Nucleus accumbens (tissue), 56 donors: ENCODE results near the gene STXBP1.

Experiments
- DNase-seq, 56 donors: peaks; one replicate each; lab custom pipeline; 2025; lab: John Stamatoyannopoulos, UW

Gene STXBP1

DNA sequence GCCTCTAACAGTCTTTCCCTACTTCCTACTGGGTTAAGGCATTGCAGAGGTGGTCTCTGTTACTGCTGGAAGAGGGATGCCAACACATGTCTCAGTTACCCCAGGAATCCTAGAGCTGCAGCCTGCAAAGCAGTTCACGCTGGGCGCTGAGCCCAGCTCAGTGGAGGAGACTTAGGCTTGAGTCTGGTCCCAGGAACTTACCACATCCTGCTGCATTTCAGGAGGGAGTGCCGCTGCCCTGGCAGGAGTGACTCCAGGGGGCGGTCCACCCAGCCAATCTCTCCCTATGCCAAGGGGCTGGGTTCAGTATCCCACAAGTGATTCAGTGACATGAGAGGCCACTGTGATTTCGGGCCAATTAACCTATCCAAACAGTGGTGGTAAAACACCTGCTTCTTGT lies 111.4 kb downstream of the STXBP1 start:
- peak in 1 of 56 donors; percentile 20 for DNase-seq

DNA sequence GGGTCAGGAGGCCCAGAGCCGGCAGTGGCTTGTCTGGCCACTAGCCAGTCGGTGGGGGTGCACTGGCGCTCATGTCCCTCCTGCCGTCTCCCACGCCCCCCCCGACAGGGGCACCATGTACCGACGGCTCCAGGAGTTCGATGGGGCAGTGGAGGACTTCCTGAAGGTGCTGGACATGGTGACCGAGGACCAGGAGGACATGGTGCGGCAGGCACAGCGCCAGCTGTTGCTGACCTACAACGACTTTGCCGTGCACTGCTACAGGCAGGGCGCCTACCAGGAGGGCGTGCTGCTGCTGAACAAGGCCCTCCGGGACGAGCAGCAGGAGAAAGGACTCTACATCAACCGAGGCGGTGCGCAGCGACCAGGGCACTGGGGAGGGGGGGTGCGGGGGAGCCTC lies 111.9 kb downstream of the STXBP1 start:
- DNase-seq = no peak

DNA sequence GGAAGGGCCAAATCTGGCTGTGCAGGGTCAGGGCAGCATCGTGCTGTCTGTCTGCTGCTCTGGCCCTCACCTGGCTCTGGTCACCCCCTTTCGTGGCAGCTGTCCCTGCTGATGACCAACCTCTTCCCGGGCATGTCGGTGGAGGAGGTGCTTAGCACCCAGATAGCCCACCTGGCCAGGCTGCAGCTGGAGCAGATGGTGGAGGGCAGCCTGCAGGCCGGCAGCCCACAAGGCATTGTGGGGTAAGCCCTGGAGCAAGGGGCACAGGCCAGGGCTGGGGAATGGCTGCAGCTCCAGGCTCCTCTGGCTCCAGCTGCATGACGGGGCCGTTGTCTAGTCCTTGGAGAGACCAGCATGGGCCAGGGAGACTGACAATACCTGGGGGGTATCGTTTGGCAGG lies 114.8 kb downstream of the STXBP1 start:
- DNase-seq = no peak

DNA sequence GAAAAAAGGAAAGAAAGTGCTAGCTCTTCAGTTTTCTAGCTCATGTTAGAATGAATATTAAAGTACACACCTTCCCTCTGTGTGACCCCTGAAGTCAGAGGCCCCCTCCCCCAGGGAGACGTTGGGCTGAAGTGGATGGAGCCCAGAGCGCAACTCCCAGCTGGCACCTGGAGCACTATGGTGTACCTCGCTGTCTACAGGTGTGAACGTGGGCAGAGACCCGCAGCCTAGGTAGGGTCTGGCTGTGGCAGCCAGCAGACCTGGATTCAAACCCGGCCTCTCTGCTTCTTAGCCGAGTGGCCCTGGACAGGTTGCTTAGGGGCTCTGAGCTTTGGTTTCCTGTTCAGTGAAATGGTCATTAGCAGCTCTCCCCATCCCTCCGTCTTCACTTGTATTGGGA lies 116.7 kb downstream of the STXBP1 start:
- DNase-seq = no peak

DNA sequence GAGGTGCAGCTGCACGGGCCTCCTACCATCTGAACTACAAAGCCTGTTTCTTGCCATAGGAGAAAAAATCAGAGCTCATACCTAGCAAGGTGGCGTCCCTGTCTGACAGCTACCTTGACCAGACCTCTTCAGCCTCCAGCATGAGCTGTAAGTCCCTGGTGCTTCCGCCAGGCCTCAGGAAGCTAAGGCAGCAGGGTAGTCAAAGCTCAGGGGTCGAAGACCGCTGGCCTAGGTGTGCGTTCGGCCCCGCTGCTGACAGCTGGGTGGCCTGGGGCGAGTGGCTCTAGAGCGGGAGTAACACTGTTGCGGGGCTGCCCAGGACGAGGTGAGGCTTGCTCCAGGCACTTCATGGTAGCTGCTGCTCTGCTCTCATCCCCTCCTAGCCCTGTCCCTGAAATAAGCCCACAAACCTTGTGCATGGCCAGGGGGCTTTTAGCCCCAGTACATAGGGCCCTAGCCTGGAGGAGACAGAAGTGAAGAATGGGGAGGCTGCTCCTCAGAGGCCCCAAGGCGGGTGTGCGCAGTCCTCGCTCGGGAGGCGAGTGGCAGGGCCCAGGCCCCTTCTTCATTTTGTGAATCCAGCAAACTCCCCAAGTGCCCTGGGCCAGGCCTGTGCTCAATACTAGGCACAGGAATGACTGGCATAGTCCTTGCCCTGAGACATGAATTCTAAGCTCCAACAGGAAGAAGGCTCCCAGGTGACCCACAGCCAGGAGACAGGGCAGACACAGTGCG lies 117.6 kb downstream of the STXBP1 start:
- no peak for DNase-seq

DNA sequence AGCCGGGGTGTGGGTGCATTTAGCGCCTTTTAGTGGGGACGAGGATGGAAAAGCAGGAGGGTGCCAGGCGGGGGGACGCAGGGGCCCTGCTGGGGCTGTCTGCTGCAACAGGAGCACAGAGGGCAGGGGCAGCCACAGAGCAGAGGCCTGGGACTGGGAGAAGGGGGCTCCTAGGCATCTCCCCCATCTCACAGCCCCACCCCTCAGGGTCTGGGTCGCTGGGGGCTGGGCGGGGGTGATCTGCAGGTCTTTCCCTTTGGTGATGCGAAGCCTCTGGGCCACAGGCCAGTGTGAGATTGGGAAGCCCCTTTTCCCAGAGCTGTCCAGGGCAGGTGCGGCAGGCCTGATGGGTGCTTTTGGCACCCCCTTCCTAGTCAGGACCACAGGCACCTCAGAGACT lies 118.2 kb downstream of the STXBP1 start:
- no peak for DNase-seq

DNA sequence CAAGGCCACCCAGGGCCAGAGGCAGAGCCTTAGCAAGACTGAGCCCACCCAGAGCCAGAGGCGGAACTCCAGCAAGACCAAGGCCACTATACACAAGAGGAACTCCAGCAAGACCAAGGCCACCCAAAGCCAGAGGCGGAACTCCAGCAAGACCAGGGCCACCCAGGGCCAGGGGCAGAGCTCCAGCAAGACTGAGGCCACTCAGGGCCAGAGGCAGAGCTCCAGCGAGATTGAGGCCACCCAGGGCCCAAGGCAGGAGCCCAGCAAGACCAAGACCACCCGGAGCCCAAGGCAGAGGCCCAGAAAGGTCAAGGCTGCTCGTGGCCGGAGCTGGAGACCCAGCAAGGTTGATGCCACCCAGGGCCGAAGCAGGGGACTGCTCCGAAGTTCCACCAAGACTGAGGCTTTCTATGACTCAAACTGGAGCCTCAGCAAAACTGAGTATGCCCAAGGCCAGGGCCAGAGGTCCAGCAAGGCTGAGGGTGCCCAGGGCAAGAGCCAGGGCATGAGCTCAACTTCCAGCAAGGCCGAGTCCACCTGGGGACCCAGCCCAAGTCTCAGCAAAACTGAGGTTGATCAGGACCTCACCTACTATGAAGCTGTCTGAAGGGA lies 118.8 kb downstream of the STXBP1 start:
- DNase-seq = no peak

DNA sequence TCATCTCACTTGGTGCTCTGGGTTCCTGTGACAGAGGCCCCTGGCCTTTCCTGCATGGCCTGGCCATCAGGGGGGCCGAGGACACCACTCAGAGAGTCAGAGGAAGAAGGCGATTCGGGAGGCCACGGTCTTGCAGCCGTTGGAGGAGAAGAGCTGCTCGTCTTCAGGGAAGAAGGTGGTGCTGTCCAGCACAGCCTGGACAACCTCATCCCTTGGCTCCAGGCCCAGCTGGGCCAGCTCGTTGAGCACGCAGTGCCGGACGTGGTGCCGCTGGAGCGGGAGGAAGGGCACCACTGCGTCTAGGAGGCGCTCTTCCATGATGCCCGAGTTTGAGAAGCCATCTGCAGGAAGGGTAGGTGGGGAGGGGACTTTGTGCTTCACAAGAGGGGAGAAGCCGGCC lies 119.9 kb downstream of the STXBP1 start:
- no peak for DNase-seq

DNA sequence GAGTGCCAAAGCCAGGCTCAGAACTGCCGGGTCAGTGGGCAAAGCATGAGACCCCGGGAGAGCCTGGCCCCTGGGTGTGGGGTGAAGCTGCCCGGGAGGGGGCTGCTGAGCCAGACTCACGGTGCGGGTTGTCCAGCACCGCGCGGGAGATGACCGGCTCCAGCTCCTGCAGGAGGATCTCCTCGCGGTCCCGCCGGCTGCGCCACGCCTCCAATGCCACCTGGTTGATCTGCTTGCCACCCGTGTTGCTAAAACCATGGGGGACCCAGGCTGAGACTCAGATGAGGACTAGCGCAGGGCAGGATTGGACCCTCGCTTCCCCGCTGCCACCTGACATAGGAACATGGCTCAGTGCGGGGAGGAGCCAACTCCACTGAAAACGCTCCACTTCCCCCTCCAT lies 120.4 kb downstream of the STXBP1 start:
- no peak for DNase-seq

DNA sequence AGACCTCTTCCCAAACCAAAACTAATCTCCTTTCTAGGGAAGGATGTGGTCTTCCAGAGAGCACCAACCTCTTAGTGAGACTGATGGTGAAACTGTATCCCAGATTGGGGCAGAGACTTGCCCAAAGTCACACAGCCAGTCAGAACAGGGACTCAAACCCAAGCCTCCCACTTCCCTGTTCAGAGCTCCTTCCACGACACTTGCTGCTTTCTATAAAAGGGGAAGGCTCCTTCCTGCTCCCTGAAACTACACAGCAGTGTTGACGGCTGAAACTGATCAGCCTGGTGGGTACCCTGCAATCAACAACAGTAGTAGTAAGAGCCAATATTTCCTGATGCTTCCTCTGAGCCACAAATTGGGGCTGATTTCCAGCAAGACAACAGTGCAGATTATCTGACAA lies 121.5 kb downstream of the STXBP1 start:
- DNase-seq = no peak

DNA sequence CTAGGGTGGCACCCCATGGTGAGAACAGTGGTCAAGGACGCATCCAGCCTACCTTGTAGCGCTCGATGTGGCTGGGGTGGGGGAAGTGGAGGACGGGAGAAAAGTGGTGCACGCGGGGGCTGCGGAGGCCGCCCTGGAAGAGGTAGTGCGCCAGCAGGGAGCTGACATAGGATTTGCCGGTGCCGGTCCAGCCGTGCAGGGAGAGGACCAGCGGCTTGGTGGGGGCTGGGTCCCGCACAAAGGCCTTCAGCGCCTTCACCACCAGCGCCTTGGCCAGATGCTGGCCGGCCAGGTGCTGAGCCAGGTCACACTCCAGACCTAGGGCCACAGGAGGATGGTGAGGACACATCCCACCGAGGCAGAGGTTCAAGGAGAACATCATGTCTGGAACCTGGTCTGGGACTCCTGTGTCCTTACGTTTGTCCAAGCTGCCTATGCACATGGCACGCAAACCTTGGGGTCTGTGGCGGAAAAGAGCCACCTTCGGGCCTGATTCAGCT lies 122.2 kb downstream of the STXBP1 start:
- peak in 5 of 56 donors; percentile 14 to 52 (median 38) for DNase-seq

DNA sequence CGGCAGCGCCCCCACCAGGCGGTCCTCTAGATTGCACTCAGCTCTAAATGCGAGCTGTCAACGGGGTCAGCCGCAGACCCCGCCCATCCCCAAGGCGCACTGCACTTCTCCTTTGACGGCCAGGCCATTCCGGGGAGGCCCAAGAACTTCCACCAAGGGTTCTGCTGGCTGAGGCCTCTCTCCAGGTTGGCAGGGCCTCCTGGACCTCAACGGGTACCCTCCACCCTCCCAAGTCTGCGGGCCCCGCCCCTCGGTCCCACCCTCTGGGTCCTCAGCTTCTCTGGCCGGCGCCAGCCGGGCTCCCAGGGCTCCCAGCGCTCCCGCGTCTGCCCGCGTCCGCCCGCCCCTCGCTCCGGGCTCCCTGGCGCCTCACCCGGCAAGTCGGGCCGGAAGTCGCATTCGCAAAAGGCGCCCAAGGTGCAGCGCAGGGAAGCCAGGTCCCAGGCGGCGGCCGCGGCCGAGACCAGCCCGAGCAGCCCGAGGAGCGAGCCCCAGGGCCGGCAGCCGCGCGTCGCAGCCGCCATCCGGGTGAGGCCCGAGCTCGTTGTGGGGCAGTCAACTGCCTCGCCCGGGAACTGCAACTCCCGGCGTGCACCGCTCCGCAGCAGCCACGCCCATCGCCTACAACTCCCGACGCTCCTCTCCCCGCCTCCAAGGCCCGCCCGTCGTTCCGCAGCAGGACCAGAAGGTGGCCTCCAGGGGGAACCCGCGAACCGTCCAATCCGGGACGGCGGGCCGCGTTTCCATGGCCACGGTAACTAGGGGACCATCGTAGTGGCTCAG lies 122.9 kb downstream of the STXBP1 start, which contains the start of gene TOR2A:
Gene TOR2A, minus strand, starts transcription at position 548 of the 783 bp plus-strand sequence. Its CDS starts 24 bp downstream, at position 524.
- peak; percentile 71 to 99 (median 94) for DNase-seq

DNA sequence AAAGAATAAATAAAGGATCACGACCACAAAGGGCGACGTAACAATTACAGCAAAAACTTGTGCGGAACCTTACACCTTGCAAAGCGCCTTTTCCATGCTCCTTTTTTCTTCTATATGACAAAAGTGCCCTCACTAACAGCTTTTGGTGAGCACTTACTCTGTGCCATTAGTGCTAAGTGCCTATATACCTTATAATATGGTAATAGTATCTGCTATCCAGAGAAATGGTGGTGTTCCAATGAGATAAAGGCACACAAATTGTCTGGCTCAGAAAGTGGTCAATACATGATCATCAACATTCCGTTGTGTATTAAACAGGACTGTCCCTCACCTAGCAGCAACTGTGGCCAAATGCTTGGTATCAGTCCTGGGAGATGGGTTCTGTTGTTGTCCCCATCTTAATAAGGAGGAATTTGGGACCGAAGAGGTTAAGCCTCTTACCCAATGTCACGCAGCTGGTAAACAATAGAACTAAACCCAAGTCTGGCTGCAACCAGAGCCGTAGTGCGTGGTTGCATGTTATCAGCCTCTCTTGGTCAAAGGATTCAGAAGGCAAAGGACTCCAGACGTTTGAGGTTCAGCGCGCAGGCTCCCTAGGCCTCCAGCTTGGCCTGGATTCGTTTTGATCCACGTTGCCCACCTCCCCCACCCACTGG lies 123.6 kb downstream of the STXBP1 start:
- DNase-seq = peak in 1 of 56 donors; percentile 9

DNA sequence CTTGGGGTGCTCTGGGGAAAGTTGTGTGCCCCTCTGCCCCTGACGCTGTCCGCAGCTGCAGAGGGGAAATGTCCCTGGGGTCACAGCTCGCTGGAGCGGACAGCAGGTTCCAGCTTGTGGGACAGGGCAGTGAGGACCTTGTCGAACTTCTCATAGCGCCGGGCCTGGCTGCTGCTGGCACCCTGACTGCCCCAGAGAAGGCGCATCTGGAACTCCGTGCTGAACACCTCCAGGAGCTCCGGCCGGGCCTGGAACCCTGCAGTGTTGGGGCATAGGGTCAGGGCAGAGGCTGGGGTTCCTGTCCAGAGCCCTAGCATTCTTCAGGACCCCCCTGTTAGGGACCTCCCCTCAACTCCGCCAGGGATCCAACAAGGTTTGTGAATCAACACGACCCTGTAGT lies 126.6 kb downstream of the STXBP1 start:
- no peak for DNase-seq

DNA sequence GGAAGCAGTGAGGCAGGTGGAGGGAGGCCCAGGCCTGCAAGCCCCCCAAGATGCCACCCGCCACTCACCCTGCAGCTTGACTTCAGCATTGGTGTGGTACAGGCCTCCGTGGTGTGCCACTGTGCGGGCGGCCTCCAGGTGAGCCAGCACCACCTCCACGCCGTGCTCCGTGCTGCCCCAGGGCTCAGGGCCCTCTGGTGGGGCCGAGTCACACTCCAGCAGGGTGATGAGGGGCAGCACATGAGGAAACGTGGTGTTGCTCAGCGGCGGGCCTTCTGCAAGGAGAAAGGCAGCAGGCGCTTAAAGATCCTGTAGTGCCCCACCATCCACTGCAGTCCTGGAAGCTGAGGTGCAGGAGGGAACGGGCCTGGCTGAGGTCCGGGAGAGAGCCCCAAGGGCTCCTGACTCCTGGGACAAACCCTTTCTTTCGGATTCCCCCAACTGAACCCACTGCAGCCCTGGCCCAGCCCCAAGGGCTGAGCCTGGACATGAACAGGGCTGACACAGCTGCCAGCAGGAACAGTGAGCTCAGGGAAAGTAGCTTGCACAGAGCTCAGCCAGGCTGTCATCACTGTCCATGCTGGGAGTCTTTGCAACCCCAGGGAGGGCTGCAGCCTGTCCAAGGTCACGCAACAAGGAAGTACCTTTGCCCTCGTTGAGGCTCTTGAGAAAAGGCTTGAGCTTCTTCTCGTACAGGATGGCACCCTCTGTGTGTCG lies 127.7 kb downstream of the STXBP1 start:
- DNase-seq = no peak

DNA sequence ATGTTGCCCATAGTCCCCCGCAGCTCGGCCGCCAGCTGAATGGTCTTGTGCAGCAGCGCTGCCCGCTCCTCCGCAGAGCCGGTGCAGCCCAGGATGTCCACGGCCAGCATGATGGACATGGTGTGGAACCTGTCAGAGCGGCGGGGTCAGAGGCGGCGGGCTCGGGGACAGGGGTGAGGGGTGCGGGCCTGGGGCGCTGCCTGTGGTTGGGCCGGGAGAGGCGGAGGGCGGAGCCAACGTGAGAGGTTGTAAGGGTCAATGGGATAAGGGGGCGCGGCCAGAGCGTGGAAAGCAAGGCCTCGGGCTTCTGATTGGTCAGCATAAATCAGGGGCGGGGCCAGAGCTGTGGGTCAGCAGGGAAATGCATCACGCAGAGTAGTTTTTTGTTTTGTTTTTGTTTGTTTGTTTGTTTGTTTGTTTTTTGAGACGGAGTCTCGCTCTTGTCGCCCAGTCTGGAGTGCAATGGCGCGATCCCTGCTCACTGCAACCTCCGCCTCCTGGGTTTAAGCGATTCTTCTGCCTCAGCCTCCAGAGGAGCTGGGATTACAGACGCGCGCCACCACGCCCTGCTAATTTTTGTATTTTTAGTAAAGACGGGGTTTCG lies 129.9 kb downstream of the STXBP1 start:
- DNase-seq = peak in 51 of 56 donors; percentile 12 to 91 (median 59)
